Calu3 (cell line): ENCODE measurements around the gene SETBP1. TPM values are rescaled to one million over a fixed set of nuclear protein-coding genes. Genes with fewer than 3 reads are reported as not detected.

Experiments used
- BruUV-seq: library from RNA; stranded (reverse); fragments of 400-500 nt; replicated peaks from 2 replicates; lab custom pipeline; 2021; lab: Mats Ljungman, UMichigan
- CTCF ChIA-PET: fragments of 300-600 bp; sonication (Branson Sonifier 250); formaldehyde crosslinking; loops from one replicate; lab custom pipeline; 2022; ENCODE audit warnings: antibody characterized with exemption; lab: Charles Lee
- DNase-seq: peaks from one replicate; pipeline ENCODE4 v3.0.0; 2022
- H3K27ac Mint-ChIP-seq: one replicate; pipeline ENCODE4 v1.8.0; 2022; ENCODE audit warnings: mixed read lengths; ENCODE audit not compliant: unreplicated experiment
- H3K27me3 Mint-ChIP-seq: one replicate; pipeline ENCODE4 v1.8.0; 2022; ENCODE audit warnings: mixed read lengths; ENCODE audit not compliant: unreplicated experiment
- H3K36me3 Mint-ChIP-seq: one replicate; pipeline ENCODE4 v1.8.0; 2022; ENCODE audit warnings: mild to moderate bottlenecking, moderate library complexity, mixed read lengths; ENCODE audit not compliant: insufficient read depth, unreplicated experiment
- H3K4me1 Mint-ChIP-seq: one replicate; pipeline ENCODE4 v1.8.0; 2022; ENCODE audit warnings: mild to moderate bottlenecking, low read depth, mixed read lengths; ENCODE audit not compliant: unreplicated experiment
- H3K4me3 Mint-ChIP-seq: one replicate; pipeline ENCODE4 v1.8.0; 2022; ENCODE audit warnings: mild to moderate bottlenecking, low read depth, moderate library complexity, mixed read lengths; ENCODE audit not compliant: unreplicated experiment
- H3K9me3 Mint-ChIP-seq: one replicate; pipeline ENCODE4 v1.8.0; 2022; ENCODE audit warnings: low read depth, mixed read lengths; ENCODE audit not compliant: unreplicated experiment
- intact Hi-C: fragments of 100-400 bp; cut with micrococcal nuclease; formaldehyde crosslinking; loops from one replicate; pipeline ENCODE4 v1.10.0; 2022; ENCODE audit not compliant: unreplicated experiment
- total RNA-seq: library from RNA; stranded (reverse); gene quantifications from 2 replicates; pipeline ENCODE4 v1.2.3, GENCODE V29; 2022
- TF ChIP-seq, protein P1 (sequence below): fragments of 200-600 bp; IDR thresholded peaks from one replicate; pipeline ENCODE4 v1.8.0; 2022; ENCODE audit warnings: antibody characterized with exemption; ENCODE audit not compliant: unreplicated experiment

SETBP1 gene
- total RNA-seq, 1 experiment from 2014 or later: 6.0 TPM

DNA sequence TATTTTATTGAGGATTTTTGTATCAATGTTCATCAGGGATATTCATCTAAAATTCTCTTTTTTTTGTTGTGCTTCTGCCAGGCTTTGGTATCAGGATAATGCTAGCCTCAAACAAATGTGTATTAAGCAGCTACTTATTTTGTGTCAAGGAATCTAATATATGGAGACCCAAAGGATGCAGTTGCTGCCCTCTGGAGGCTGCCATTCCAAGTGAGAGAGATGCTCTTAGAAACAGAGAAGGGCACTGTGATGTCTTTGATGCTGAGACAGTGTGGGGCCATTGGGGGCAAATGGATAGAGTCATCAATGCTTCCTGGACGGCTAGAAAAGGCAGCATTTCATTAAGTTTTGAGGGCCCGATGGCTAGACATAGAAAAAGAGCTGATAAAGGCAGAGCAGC lies 292.6 kb downstream of the SETBP1 start:
- CTCF ChIA-PET: no interaction called here
- TF ChIP-seq, protein P1, sequence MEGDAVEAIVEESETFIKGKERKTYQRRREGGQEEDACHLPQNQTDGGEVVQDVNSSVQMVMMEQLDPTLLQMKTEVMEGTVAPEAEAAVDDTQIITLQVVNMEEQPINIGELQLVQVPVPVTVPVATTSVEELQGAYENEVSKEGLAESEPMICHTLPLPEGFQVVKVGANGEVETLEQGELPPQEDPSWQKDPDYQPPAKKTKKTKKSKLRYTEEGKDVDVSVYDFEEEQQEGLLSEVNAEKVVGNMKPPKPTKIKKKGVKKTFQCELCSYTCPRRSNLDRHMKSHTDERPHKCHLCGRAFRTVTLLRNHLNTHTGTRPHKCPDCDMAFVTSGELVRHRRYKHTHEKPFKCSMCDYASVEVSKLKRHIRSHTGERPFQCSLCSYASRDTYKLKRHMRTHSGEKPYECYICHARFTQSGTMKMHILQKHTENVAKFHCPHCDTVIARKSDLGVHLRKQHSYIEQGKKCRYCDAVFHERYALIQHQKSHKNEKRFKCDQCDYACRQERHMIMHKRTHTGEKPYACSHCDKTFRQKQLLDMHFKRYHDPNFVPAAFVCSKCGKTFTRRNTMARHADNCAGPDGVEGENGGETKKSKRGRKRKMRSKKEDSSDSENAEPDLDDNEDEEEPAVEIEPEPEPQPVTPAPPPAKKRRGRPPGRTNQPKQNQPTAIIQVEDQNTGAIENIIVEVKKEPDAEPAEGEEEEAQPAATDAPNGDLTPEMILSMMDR: no peak
- BruUV-seq: no TSS peak
- H3K4me1 Mint-ChIP-seq: no peaks in the 10 kb centered on the region
- no peaks in the 10 kb centered on the region for H3K36me3 Mint-ChIP-seq
- no peak overlapping the region for H3K27ac Mint-ChIP-seq
- H3K27me3 Mint-ChIP-seq: no peaks in the 10 kb centered on the region
- intact Hi-C loops: no loop called here
- H3K9me3 Mint-ChIP-seq: peaks cover 2% of the 10 kb centered on the region
- no peak overlapping the region for H3K4me3 Mint-ChIP-seq
- DNase-seq: no peak

DNA sequence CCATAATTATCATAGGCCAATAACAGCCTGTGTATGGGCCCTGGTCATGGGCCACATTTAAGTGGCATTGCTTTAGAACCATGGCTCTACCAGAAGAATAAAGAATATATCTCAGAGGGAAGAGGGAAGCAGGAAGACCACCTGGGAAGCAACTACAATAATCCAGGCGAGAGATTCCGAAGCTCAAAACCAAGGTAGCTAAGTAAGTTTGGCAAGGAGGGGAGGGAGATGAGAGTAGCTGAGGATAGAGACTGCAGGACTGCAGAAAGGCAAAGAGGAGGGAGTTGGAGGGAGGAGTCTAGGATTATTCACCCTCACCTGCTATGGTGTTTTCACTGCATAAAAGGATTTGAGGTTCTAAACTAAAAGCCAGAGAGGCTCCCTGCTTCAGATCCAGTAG lies 293.5 kb downstream of the SETBP1 start:
- H3K9me3 Mint-ChIP-seq: peaks cover 2% of the 10 kb centered on the region

DNA sequence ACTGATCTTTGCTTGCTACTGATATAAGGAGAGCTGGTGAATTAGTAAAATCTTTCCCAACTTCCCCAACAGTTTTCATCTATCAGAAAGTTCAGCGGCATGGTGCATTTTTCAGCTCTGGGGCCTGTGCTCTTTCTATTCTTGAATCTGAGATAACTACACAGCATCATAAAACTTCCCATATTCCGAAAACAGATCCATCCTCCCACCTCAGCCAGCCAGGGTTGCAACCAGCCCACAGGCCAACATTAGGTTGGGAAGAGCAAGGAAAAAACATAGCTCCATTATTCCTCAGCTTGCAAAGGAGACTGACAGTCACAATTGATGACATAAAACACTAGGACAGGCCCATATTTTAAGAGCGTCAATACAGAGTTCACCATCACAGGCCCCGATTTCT lies 297.2 kb downstream of the SETBP1 start:
- no peak overlapping the region for H3K27ac Mint-ChIP-seq
- peaks cover 2% of the 10 kb centered on the region for H3K9me3 Mint-ChIP-seq
- H3K27me3 Mint-ChIP-seq: no peaks in the 10 kb centered on the region
- no peaks in the 10 kb centered on the region for H3K36me3 Mint-ChIP-seq
- BruUV-seq: no TSS peak
- H3K4me3 Mint-ChIP-seq: no peak overlapping the region
- no peaks in the 10 kb centered on the region for H3K4me1 Mint-ChIP-seq
- TF ChIP-seq, protein P1: no peak
- CTCF ChIA-PET: no interaction called here
- no peak for DNase-seq
- intact Hi-C loops: no loop called here

More for the DNA sequence above, 293.5 kb downstream of the SETBP1 start:
- no peak overlapping the region for H3K4me3 Mint-ChIP-seq
- CTCF ChIA-PET: no interaction called here
- no peaks in the 10 kb centered on the region for H3K36me3 Mint-ChIP-seq
- no TSS peak for BruUV-seq
- intact Hi-C loops: no loop called here
- TF ChIP-seq, protein P1: no peak
- H3K4me1 Mint-ChIP-seq: no peaks in the 10 kb centered on the region
- DNase-seq: no peak
- no peak overlapping the region for H3K27ac Mint-ChIP-seq
- H3K27me3 Mint-ChIP-seq: no peaks in the 10 kb centered on the region

DNA sequence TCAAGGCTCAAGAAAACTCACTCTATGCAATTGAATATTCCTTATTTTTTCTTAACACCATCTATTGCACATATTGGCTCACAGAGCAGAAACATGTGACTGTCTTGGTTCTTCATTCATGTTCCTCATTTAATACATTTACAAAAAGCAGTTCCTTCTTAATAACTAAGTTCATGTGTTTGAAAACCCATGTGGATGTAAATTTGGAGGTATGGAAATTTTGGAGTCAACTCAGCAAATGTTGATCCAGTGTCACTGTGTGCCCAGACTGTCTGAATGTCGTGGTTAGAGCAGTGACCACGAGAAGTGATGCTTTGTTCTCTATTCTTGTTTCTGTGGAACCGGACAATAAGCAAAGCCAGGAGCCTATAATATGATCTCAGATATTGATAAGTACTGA lies 299.1 kb downstream of the SETBP1 start:
- Mint-ChIP-seq H3K27ac (no peak overlapping the region), H3K9me3 (no peaks in the 10 kb centered on the region), H3K27me3 (no peaks in the 10 kb centered on the region), H3K4me3 (no peak overlapping the region), H3K36me3 (no peaks in the 10 kb centered on the region), H3K4me1 (no peaks in the 10 kb centered on the region)
- intact Hi-C loops: no loop called here
- BruUV-seq: no TSS peak
- TF ChIP-seq, protein P1: no peak
- no peak for DNase-seq
- CTCF ChIA-PET: interaction anchor here (0.6 kb wide), 1 partner anchor 351 kb away, joined by 3 read pairs; no protein-coding TSS in a partner anchor
